Activated naive CD4-positive, alpha-beta T cell treated with anti-CD3 and anti-CD28 coated beads, Interleukin-2, amount 50 U/mL, for 72 hours (primary cell): ENCODE results near the gene C17orf113. TPM values are rescaled to one million over a fixed set of nuclear protein-coding genes. Genes with fewer than 3 reads are reported as not detected.
"Not testable (repeated sequence)": the region's sequence is repeated elsewhere in the genome, so short reads cannot be mapped to it uniquely, and the experiment has no call there.

Experiments
- ATAC-seq, 2 donors: fragments of 150-1000 bp; cut with Tn5 transposase; 2 replicates each; pipeline ENCODE4 v1.10.0; 2021; ENCODE audit warnings: mild to moderate bottlenecking in 2 of 2, moderate library complexity in 2 of 2
- DNase-seq, 2 donors: peaks; one replicate each; pipeline ENCODE4 v3.0.0; 2021 to 2022; ENCODE audit warnings: low spot score in 2 of 2
- H3K27ac Mint-ChIP-seq, 2 donors: one replicate each; pipeline ENCODE4 v1.8.0; 2022; ENCODE audit warnings: mild to moderate bottlenecking in 2 of 2, mixed read lengths in 2 of 2
- H3K36me3 Mint-ChIP-seq, 2 donors: one replicate each; pipeline ENCODE4 v1.8.0; 2022; ENCODE audit warnings: mixed read lengths in 2 of 2
- H3K9me3 Mint-ChIP-seq, 2 donors: one replicate each; pipeline ENCODE4 v1.8.0; 2022; ENCODE audit warnings: mixed read lengths in 2 of 2
- total RNA-seq, 2 donors: library from RNA; stranded (reverse); gene quantifications; one replicate each; pipeline ENCODE4 v1.2.3, GENCODE V29; 2022

C17orf113 gene
- total RNA-seq, 2 donors from 2014 or later: 0.16 to 0.37 TPM

GRCh38 chr17:42027961-42028790 lies 22.2 kb downstream of the C17orf113 start:
- peak overlapping the region in 1 of 2 donors; percentile 68 for H3K27ac Mint-ChIP-seq
- DNase-seq: no peak

GRCh38 chr17:42027590-42027889 lies 22.9 kb downstream of the C17orf113 start:
- DNase-seq: no peak
- Mint-ChIP-seq H3K9me3 (no peaks in the 10 kb centered on the region), H3K36me3 (no peaks in the 10 kb centered on the region), H3K27ac (no peak overlapping the region)
- ATAC-seq: no peak

More at GRCh38 chr17:42027961-42028790, 22.2 kb downstream of the C17orf113 start:
- no peak for ATAC-seq
- no peaks in the 10 kb centered on the region for H3K9me3 Mint-ChIP-seq
- no peaks in the 10 kb centered on the region for H3K36me3 Mint-ChIP-seq

GRCh38 chr17:42026857-42027589 lies 23.4 kb downstream of the C17orf113 start:
- Mint-ChIP-seq H3K9me3 (no peaks in the 10 kb centered on the region), H3K36me3 (no peaks in the 10 kb centered on the region), H3K27ac (peak overlapping the region in 1 of 2 donors; percentile 65)
- ATAC-seq (no peak), DNase-seq (no peak)

- ATAC-seq (no peak), DNase-seq (no peak)
- peaks cover 0 to 5% of the 10 kb centered on the region in 2 donors for H3K36me3 Mint-ChIP-seq
- H3K9me3 Mint-ChIP-seq: no peaks in the 10 kb centered on the region
- peak overlapping the region in 1 of 2 donors; percentile 65 for H3K27ac Mint-ChIP-seq
These were observed 24.5 kb downstream of the C17orf113 start for GRCh38 chr17:42025936-42026335.

- peak in 1 of 2 donors; percentile 38 for ATAC-seq
- Mint-ChIP-seq H3K36me3 (peaks cover 5 to 10% of the 10 kb centered on the region in 2 donors), H3K27ac (peak overlapping the region; percentile 25 to 66), H3K9me3 (no peaks in the 10 kb centered on the region)
- no peak for DNase-seq
These were observed 25.2 kb downstream of the C17orf113 start for GRCh38 chr17:42025191-42025579.

GRCh38 chr17:42023524-42024349 lies 26.7 kb downstream of the C17orf113 start:
- peaks cover 6 to 20% of the 10 kb centered on the region in 2 donors for H3K36me3 Mint-ChIP-seq
- DNase-seq: no peak
- peak overlapping the region in 1 of 2 donors; percentile 66 for H3K27ac Mint-ChIP-seq
- peaks cover 3 to 8% of the 10 kb centered on the region in 2 donors for H3K9me3 Mint-ChIP-seq
- ATAC-seq: no peak

- not testable (repeated sequence) for DNase-seq, ATAC-seq
- H3K36me3 Mint-ChIP-seq: peaks cover 18 to 45% of the 10 kb centered on the region in 2 donors
- peaks cover 3 to 11% of the 10 kb centered on the region in 2 donors for H3K9me3 Mint-ChIP-seq
- H3K27ac Mint-ChIP-seq: peak overlapping the region; percentile 90 to 96
These were observed 29.6 kb downstream of the C17orf113 start for GRCh38 chr17:42020845-42021244.

- peaks cover 3 to 11% of the 10 kb centered on the region in 2 donors for H3K9me3 Mint-ChIP-seq
- DNase-seq (peak; percentile 91 to 96), ATAC-seq (peak; percentile 81)
- H3K27ac Mint-ChIP-seq: peak within 1 kb of the TSS; percentile 96 to 98
- peaks cover 18 to 45% of the 10 kb centered on the region in 2 donors for H3K36me3 Mint-ChIP-seq
These were observed 30.6 kb downstream of the C17orf113 start, which contains the start of gene NKIRAS2 for GRCh38 chr17:42019509-42020404. NKIRAS2 (plus strand) TSS chr17:42020090; CDS start chr17:42021578, 1,488 bp downstream.

- peaks cover 18 to 45% of the 10 kb centered on the region in 2 donors for H3K36me3 Mint-ChIP-seq
- H3K9me3 Mint-ChIP-seq: peaks cover 3 to 11% of the 10 kb centered on the region in 2 donors
- H3K27ac Mint-ChIP-seq: peak overlapping the region; percentile 38 to 98
- ATAC-seq: no peak
- no peak for DNase-seq
These were observed 31.4 kb downstream of the C17orf113 start for GRCh38 chr17:42018988-42019387.

- Mint-ChIP-seq H3K27ac (peak overlapping the region in 1 of 2 donors; percentile 98), H3K36me3 (peaks cover 18 to 45% of the 10 kb centered on the region in 2 donors), H3K9me3 (peaks cover 3 to 11% of the 10 kb centered on the region in 2 donors)
- DNase-seq (no peak), ATAC-seq (no peak)
These were observed 32.1 kb downstream of the C17orf113 start for GRCh38 chr17:42018339-42018738.

- ATAC-seq (peak; percentile 21 to 44), DNase-seq (peak in 1 of 2 donors; percentile 40)
- Mint-ChIP-seq H3K36me3 (peaks cover 18 to 45% of the 10 kb centered on the region in 2 donors), H3K9me3 (peaks cover 3 to 11% of the 10 kb centered on the region in 2 donors), H3K27ac (peak overlapping the region; percentile 86 to 98)
These were observed 32.6 kb downstream of the C17orf113 start for GRCh38 chr17:42017866-42018200.

- Mint-ChIP-seq H3K27ac (peak within 1 kb of the TSS; percentile 98 to 100), H3K36me3 (peaks cover 18 to 45% of the 10 kb centered on the region in 2 donors), H3K9me3 (peaks cover 3 to 11% of the 10 kb centered on the region in 2 donors)
- DNase-seq (peak; percentile 85 to 88), ATAC-seq (peak; percentile 75 to 90)
These were observed 33.2 kb downstream of the C17orf113 start, which contains the start of gene DNAJC7 for GRCh38 chr17:42016941-42017865. DNAJC7 (minus strand) TSS chr17:42017439; CDS start chr17:42017416, 23 bp downstream.

GRCh38 chr17:42016411-42016831 lies 34.0 kb downstream of the C17orf113 start:
- no peak for DNase-seq
- H3K36me3 Mint-ChIP-seq: peaks cover 18 to 43% of the 10 kb centered on the region in 2 donors
- ATAC-seq: no peak
- H3K9me3 Mint-ChIP-seq: peaks cover 3 to 11% of the 10 kb centered on the region in 2 donors
- peak overlapping the region; percentile 98 to 100 for H3K27ac Mint-ChIP-seq

GRCh38 chr17:42013740-42014139 lies 36.7 kb downstream of the C17orf113 start:
- DNase-seq, H3K9me3 Mint-ChIP-seq, ATAC-seq: not testable (repeated sequence)
- Mint-ChIP-seq H3K27ac (peak overlapping the region in 1 of 2 donors; percentile 8), H3K36me3 (peaks cover 12 to 25% of the 10 kb centered on the region in 2 donors)
